RCC 7860 (cell line): Measurements from ENCODE around the gene LARGE1.
"Not testable (repeated sequence)": the region's sequence is repeated elsewhere in the genome, so short reads cannot be mapped to it uniquely, and the experiment has no call there.

Experiments
- DNase-seq: peaks from one replicate; pipeline ENCODE4 v3.0.0-alpha.2; 2015; ENCODE audit warnings: low spot score
- FAIRE-seq: peaks from 2 replicates; lab custom pipeline; 2012; peaks lifted over from hg19 to GRCh38; lab: Jason Lieb, UNC

LARGE1 gene

DNA sequence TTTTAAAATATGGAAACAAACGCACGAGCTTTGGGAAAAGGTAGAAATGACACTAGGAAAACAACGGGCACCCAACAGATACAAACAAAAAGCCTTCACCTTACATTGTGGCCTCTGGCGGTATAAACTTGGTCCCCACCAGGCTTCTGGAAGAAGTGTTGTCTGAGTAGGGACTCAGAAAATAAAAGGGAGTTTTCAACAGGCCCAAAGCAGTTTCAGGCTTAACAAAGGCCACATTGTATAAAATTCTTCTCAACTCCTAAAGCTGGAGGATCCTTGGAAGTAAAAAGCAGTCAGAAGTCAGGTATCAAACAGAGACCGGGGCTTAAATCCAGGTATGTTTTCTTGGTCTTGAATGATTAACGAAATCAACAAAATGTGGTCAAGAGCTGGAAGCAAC, 61.0 kb downstream of the LARGE1 start:
- DNase-seq (no peak), FAIRE-seq (no peak)

DNA sequence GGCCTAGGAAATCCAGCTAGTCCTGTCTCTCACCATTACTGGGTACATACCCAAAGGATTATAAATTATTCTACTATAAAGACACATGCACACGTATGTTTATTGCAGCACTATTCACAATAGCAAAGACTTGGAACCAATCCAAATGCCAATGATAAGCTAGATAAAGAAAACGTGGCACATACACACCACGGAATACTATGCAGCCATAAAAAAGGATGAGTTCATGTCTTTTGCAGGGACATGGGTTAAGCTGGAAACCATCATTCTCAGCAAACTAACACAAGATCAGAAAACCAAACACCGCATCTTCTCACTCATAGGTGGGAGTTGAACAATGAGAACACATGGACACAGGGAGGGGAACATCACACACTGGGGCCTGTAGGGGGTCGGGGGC, 61.6 kb downstream of the LARGE1 start:
- FAIRE-seq, DNase-seq: not testable (repeated sequence)

DNA sequence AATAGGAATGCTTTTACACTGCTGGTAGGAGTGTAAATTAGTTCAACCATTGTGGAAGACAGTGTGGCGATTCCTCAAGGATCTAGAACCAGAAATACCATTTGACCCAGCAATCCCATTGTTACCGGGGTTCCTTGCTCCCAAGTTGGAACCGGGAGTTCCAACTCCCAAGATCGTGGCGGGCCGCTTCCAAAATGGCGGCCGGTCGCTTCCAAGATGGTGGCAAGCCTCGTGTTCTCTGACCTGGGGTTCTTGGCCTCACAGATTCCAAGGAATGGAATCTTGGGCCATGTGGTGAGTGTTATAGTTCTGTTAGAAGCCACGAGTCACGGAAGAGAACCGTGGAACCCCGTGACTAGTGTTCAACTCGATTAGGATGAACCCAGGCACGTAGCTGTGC, 62.5 kb downstream of the LARGE1 start:
- not testable (repeated sequence) for DNase-seq, FAIRE-seq

DNA sequence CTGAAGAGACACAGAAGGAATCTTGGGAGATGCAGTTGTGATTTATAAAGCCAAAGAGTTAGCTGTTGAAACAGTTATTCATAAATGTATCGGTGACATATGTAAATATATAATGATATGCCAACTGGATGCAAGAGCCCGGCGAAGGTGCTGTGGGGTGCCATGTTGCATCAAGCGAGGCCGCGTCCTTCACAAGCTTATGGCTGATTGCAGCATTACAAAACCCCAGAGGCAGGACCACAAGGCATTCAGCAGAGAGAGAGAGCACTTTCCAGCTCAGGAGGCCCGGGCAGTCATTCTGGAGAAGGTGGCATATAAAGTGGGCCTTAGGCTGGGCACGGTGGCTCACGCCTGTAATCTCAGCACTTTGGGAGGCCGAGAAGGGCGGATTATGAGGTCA, 65.6 kb downstream of the LARGE1 start:
- FAIRE-seq (no peak), DNase-seq (no peak)

DNA sequence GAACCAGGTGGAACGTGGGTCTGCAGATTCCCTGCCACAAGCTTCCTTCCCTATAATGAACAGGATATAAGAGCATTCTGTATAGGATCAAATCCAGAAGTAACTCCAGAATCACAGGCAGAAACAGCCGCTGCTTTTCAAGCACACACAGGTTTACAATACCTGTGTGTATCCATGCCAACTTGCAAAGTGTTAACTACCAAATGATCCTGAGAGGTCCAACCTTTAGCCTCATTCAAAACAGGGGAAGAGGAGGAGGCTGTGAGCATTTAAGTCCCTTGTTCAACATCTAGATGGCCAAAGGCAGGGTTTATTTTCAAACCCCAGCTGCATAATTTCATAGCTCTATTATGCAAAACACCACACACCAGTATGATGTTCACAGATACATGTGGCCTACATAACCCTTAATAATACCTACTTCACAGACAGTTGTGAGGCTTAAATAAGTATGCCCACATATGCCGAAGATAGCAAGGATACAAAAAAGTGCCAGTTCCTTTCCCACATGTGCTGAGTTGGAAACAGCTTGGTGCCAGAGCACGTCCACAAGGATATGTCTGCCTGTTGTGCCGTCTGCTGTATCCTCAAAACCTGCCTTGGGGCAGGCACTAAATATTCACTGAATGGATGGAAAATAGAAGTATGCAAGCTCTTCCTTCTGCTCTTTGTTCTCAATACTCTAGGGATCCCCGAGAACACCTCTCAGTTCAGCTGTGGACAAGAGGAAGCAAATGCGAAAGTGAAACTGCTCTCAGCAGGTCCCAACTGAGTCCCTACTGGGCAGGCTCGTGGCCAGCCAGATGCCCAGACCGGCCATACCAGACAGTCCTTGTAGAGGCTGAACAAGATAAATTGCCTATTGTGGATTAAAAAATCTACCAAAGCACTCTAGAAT, 66.8 kb downstream of the LARGE1 start:
- DNase-seq (peak; percentile 68), FAIRE-seq (peak; percentile 46)

DNA sequence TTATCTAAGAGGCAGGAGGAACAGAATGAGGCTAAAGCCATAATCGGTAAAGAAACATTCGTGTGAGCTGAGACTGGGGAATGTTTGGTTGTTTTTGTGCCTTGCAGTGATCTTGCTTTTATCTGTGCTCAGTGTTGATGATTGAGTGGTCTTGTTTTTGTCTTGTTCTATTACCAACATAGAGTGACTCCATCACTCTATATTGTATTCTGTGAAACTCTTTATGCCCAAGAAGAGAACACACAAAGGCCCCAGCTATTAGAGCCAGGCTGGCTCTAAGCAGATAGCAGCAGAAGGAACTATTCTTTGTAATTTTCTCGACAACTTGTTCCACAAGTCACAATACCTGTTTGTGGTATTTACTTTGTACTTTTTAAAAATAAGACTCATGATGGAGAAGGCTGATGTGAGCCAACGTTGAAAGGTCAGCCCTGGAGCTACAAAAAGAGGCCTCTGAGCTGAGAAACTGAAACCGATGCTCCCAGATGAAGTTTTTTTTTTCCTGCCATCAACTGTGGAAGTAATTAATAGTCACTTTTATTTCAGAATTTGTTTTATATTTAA, 68.4 kb downstream of the LARGE1 start:
- no peak for DNase-seq
- no peak for FAIRE-seq

DNA sequence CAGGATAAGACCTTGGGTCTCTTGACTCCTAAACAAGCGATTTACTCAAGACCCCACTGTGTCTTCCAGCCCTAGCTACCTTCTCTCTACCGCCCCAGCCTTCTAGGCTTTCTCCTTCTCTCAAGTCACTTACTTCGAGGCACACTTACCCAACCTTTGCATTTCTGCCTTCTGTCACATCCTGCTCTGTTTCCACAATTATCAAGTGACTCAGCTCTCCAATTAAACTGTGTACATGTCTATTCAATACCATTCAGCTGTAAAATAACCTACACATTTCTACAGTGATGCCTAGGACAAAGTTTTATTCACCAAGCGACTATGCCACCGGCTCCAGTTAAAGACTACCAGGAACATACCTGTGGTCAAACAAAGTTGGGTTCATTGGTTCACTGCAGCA, 69.0 kb downstream of the LARGE1 start:
- FAIRE-seq (no peak), DNase-seq (no peak)

DNA sequence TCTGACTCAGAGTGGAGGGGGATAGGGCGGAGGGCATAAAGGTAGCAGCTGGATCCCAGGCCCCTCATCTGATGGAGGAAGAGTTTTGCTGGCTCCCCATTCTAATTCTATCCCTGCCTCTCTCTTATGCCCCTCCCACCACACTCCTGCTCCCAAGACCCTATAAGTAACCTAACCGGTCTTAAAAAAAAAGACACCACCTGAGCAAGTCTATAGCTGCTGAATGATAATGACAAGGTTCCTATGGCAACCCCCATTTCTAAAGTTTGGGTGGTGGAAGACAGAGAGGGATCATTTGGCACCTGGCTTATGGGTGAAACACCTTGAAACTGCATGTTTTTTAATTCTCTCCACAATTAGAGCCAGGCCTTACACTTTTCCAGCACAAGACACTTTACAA, 69.6 kb downstream of the LARGE1 start:
- FAIRE-seq = no peak
- DNase-seq = no peak

DNA sequence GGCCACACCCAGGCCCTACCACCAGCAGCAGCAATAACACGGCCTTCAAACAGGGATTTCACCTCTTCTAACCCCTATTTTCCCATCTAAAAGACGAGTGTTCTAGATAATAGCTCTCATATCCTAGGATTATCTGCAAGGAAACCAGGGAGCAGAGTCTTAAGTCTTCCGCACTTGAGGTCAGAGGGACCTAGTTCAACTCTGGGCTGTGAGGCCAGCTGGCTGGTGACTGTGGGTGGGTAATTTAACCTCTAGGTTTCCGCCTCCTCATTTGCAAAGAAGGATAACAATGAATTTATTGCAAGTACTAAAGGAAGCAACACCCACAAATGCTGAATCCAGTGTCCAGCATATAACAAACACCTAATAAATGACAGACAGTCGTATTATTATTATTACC, 70.1 kb downstream of the LARGE1 start:
- DNase-seq (no peak), FAIRE-seq (no peak)

DNA sequence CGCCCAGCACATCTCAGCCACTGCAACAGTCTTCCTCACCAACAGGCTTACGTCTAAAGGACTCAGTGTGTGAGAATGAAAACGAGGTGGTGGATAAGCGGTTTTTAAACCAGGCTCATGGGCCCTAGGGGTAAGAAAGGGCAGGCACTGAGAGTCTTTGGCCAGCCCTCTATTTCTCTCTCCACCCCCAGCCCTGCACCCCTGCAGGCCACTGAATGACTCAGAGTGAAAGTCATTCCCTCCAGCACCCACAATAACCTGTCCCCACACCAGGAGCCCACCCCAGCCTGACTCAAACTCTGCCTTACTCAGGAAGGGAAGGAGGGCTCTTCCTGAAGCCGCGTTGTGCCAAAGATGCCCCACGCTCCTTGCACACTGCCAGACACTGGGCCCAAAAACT, 72.0 kb downstream of the LARGE1 start:
- FAIRE-seq (no peak), DNase-seq (no peak)

DNA sequence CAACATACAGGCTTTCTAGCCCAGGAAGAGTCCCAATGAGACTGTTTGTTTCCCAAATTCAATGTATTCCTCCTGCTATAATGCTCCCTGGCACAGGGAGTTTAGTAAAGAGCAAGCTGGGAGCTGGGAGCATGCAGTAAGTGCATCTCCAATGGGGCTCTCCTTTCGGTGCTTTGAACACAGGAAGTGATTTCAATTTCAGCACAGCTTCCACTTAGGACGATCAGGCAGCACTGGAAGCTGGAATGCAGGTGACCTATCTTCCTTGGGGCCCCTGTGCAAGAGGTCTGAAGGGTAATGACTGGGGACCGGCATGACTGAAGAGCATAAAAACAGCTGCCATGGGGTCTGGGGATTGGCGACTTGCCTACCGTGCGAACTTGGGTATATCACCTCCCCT, 76.0 kb downstream of the LARGE1 start:
- FAIRE-seq (no peak), DNase-seq (no peak)

DNA sequence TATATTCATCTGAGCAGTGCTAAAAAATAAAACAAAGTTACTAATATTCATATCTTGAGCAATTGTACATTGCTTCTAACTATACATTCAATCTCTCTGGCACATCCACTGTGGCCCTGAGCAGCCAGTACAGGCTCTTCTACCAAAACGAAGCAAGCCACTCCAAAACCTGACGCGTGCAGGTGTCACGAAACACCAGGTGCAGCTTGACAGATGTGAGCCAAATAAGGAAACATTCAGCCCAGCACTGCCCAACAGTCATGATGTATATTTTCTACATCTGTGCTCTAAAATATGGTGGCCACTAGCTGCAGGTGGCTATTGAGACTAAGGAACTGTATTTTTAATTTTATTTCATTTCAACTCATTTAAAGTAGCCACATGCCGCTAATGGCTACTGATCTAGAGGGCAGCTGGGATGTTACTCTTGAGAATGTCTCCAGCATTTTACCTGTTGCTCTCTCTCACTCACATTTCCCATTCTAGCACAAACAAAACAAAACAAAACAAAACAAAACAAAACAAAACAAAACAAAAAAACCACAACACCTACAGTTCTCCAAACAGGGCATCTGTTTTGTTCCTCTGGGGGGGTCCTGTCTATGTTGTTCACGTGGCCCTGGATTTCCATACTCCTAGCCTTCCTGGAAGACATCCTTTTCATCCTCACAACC, 77.7 kb downstream of the LARGE1 start:
- no peak for FAIRE-seq

DNA sequence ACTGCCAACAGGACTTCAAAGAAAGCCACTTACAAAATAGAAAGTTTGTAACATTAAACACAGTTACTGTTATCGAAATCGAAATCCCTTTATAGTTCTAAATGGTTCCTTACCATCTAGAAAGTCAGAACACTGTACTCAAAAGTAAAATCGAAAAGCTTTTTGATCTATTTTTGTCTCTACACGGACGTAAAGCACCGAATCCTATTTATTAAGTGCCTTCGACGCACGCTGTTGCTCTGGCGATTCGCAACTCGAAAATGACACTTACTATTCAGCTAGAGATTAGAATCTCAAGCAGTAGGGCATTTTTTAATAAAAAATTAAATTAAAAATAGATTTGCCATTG, 78.3 kb downstream of the LARGE1 start:
- FAIRE-seq (no peak), DNase-seq (no peak)

More for the DNA sequence above, 77.7 kb downstream of the LARGE1 start:
- no peak for DNase-seq

DNA sequence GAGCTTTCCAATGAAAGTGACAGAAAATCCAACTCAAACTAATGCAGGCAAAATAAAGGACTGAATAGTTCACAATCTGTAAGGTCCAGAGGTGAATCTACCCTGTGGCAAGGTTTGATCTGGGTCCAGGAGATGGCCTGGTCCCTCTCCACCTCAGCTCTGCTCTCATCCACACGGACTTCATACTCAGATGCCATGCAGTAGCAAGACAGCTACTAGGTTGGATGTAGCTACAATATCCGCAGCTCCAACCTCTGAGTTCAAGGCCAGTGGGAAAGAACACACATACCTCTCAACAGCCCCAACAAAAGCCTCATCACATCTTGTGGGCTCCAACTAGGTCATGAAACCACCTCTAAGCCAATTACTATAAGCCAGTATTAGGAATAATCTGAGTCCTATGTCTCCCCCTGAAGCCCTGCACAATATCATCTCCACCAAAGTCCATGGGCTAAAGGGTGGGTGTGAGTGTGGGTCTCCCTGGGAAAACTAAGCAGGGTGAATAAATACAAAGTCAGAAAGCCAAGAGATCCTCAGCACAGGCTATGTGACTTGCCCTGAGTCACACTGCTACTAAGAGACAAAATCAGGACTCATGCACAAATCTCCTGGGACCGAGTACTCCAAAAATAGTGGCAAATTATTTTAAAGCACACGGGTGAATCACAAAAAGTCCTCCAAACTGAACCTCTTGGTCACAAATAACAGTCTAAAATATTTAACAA, 78.8 kb downstream of the LARGE1 start:
- DNase-seq = no peak
- FAIRE-seq = no peak

DNA sequence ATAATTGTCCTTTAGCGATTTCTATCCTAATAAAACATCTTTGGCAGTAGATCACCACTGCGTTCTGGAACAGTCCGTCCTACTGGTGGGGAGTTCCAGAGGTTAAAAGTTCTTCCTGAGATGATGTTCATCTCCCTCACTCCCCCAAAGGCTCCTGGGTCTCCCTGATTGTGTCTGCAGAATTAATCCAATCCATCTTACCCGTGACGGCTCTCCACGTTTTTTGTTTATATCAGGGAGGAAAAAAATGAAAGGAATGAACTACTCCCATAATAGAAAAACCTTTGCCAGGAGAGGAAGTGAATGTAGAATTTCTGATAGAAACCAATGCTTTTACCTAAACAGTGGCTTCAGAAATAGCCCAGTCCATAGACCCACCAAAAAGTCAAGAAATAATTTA, 81.6 kb downstream of the LARGE1 start:
- FAIRE-seq (no peak), DNase-seq (no peak)

DNA sequence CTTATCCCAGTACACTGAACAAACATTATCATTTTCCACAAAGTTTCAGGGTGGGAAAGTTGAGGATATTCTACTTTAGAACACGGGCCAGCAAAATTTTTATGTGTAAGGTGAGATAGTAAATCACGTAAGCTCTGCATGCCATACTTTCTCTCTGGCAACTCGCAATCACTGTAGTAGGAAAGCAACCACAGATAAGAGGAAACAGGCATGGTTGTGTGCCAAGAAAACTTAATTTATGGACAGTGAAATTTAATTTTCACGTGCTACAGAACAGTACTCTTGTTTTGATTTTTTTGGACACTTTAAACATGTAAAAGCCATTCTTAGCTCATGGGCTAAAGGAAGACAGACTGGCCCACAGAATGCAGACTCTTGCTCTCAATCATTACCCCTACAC, 82.5 kb downstream of the LARGE1 start:
- FAIRE-seq = no peak
- DNase-seq = no peak

DNA sequence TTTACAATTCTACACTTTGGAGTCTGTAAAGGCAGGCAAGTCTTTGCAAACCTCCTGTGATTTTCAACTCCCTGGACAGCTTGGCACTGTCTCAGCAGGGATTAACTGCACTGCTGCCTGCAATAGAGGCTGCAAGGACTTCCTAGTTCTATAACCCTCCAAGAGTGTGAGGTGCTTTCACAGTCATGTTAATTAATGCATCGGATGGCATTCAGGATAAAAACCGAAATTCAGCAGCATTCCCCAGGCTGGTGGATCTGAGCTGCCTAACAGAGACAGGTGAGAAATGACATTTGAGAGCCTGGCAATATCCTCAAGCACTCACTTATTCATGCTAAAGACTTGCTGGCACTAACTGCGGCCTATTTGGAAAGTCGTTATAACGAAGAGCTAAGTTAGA, 85.0 kb downstream of the LARGE1 start:
- no peak for FAIRE-seq

DNA sequence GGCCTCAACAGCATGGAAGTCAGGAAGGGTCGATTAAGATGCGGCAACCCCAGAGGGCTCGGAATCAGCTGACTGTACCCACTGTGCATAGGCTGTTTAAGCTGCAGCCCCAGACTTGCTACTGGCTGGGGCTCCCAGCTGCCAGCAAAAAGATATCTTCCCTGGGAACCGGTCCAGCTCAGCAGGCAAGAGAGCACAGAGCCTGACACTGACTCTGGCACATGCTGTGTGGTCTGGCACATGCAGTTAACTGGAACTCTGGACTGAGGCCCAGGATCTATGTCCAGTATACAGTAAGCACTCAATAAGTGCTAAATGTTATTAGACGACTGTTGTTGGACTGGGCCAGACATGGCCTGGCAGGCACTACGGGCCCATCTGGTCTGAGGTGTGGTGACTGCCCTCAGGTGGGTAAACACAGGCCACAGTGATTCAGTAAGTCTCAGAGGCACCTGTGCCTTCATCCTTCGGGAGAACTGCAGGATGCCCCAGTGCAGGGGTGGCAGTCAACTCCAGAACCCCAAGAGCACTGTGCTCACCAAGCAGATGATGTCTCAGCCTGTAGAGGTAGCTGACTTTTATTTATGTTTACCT, 87.6 kb downstream of the LARGE1 start:
- DNase-seq = no peak
- FAIRE-seq = no peak

More for the DNA sequence above, 85.0 kb downstream of the LARGE1 start:
- DNase-seq = no peak

DNA sequence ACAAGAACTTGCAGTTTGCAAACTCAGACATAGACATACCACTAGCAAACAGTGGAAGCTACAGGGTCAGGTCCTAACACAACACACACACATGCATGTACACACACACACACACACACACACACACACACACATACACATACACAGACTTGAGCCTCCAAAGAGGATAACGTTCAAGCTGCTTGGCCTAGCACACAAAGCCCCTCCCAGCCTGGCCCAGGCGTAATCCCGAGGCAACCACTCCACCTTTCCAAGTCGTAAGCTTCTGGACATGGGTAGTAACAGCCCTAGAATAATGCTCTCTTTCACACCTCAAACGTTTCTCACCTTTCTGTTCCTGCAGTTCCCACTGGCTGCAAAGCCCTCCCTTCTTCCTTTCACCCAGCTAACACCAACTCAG, 88.6 kb downstream of the LARGE1 start:
- FAIRE-seq (no peak), DNase-seq (no peak)

DNA sequence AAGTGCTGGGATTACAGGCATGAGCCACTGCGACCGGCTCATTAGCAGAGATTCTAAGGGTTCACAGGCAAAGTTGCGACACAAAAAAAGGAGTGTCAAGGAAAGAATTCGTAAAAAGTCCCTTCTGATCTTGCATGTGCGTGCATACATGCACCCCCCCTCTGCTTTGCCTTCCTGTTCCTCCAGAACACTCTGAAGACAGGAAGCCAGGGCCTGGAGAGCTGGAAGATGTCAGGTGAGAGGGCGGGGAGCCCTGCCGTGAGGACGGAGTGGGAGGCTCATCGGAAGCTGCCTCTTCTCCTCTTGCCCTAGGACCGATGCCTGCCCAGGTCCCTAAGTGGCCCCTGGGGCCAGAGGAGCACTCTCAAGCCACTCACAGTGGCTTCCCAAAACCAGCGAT, 89.1 kb downstream of the LARGE1 start:
- DNase-seq (no peak), FAIRE-seq (no peak)
